GM19099 (cell line): Measurements from ENCODE around the gene TXNRD2.

Source experiments
- POLR2A ChIP-seq: IDR thresholded peaks from 3 replicates; pipeline ENCODE4 v1.6.1; 2011; ENCODE audit warnings: low read depth; ENCODE audit not compliant: insufficient read length; ENCODE audit errors: extremely low read depth

The TXNRD2 gene

GRCh38 chr22:19963863-19964642 lies 22.4 kb upstream of the TXNRD2 start:
- no peak for TF ChIP-seq POLR2A

GRCh38 chr22:19962909-19963806 lies 21.5 kb upstream of the TXNRD2 start:
- no peak for TF ChIP-seq POLR2A

- no peak for TF ChIP-seq POLR2A
Measured at GRCh38 chr22:19962246-19962908, 20.8 kb upstream of the TXNRD2 start.

GRCh38 chr22:19961868-19962245 lies 20.2 kb upstream of the TXNRD2 start:
- TF ChIP-seq POLR2A, result no peak

GRCh38 chr22:19961201-19961580 lies 19.6 kb upstream of the TXNRD2 start:
- no peak for TF ChIP-seq POLR2A

GRCh38 chr22:19960491-19961200 lies 19.0 kb upstream of the TXNRD2 start:
- TF ChIP-seq POLR2A, result no peak

- TF ChIP-seq POLR2A, result no peak
Measured at GRCh38 chr22:19959587-19960490, 18.2 kb upstream of the TXNRD2 start.

GRCh38 chr22:19959043-19959586 lies 17.5 kb upstream of the TXNRD2 start:
- TF ChIP-seq POLR2A, result no peak

GRCh38 chr22:19958083-19959042 lies 16.7 kb upstream of the TXNRD2 start:
- TF ChIP-seq POLR2A, result no peak

GRCh38 chr22:19957445-19957844 lies 15.8 kb upstream of the TXNRD2 start:
- TF ChIP-seq POLR2A, result no peak

GRCh38 chr22:19955241-19956128 lies 13.9 kb upstream of the TXNRD2 start:
- TF ChIP-seq POLR2A, result no peak

GRCh38 chr22:19951346-19951745 lies 9.7 kb upstream of the TXNRD2 start:
- no peak for TF ChIP-seq POLR2A
